PC-3 (cell line): ENCODE measurements around the gene CPEB3. TPM values are rescaled to one million over a fixed set of nuclear protein-coding genes. Genes with fewer than 3 reads are reported as not detected.

Experiments used
- ATAC-seq: fragments of 200-7000 bp; cut with Tn5 transposase; 2 replicates; pipeline ENCODE4 v1.9.1; 2020; ENCODE audit warnings: mild to moderate bottlenecking, moderate library complexity
- BruUV-seq: library from RNA; stranded (reverse); fragments of 400-500 nt; replicated peaks from 2 replicates; lab custom pipeline; 2021; lab: Mats Ljungman, UMichigan
- CTCF ChIA-PET: fragments of 300-600 bp; sonication (Branson Sonifier 250); formaldehyde crosslinking; loops from one replicate; lab custom pipeline; 2022; ENCODE audit warnings: antibody characterized with exemption; lab: Charles Lee
- POLR2A ChIA-PET: fragments of 300-600 bp; sonication (Branson Sonifier 250); formaldehyde crosslinking; loops from one replicate; lab custom pipeline; 2022; ENCODE audit warnings: antibody characterized with exemption; ENCODE audit not compliant: unreplicated experiment; lab: Charles Lee
- DNase-seq: peaks from one replicate; pipeline ENCODE4 v3.0.0-alpha.2; 2015
- H2AFZ ChIP-seq: fragments of 300-600 bp; sonication (generic); 2 replicates; pipeline ENCODE4 v1.6.0; 2016; ENCODE audit warnings: antibody characterized with exemption, low read length
- H3F3A ChIP-seq: fragments of 300-600 bp; sonication (generic); one replicate; pipeline ENCODE4 v1.6.0; 2017; ENCODE audit warnings: antibody characterized with exemption, low read length, control low read depth, mild to moderate bottlenecking; ENCODE audit not compliant: unreplicated experiment
- H3K27ac ChIP-seq: fragments of 300-600 bp; sonication (generic); 2 replicates; pipeline ENCODE4 v1.5.1; 2016; ENCODE audit warnings: mild to moderate bottlenecking, low read length
- H3K27me3 ChIP-seq: fragments of 300-600 bp; sonication (generic); 2 replicates; pipeline ENCODE4 v1.6.1; 2016; ENCODE audit warnings: low read length, mixed read lengths
- H3K36me3 ChIP-seq: fragments of 300-600 bp; sonication (generic); 2 replicates; pipeline ENCODE4 v1.6.1; 2016; ENCODE audit warnings: low read depth, mixed run types, low read length, mixed read lengths
- H3K4me1 ChIP-seq: fragments of 300-600 bp; sonication (generic); 2 replicates; pipeline ENCODE4 v1.5.1; 2016; ENCODE audit warnings: low read length; ENCODE audit not compliant: insufficient read depth
- H3K4me2 ChIP-seq: fragments of 300-600 bp; sonication (generic); 2 replicates; pipeline ENCODE4 v1.6.0; 2016; ENCODE audit warnings: low read length
- H3K4me3 ChIP-seq: fragments of 300-600 bp; sonication (generic); 2 replicates; pipeline ENCODE4 v1.5.1; 2016; ENCODE audit warnings: mild to moderate bottlenecking, low read length, mixed read lengths
- H3K79me2 ChIP-seq: fragments of 300-600 bp; sonication (generic); 2 replicates; pipeline ENCODE4 v1.6.1; 2017; ENCODE audit warnings: low read length, mixed read lengths
- H3K9ac ChIP-seq: fragments of 300-600 bp; sonication (generic); 2 replicates; pipeline ENCODE4 v1.6.0; 2016; ENCODE audit warnings: mild to moderate bottlenecking, low read length
- H3K9me2 ChIP-seq: fragments of 300-600 bp; sonication (generic); replicated peaks from 2 replicates; pipeline ENCODE4 v1.6.1; 2016; ENCODE audit warnings: mixed run types, low read length, mixed read lengths
- H3K9me3 ChIP-seq: fragments of 300-600 bp; sonication (generic); 2 replicates; pipeline ENCODE4 v1.6.1; 2016; ENCODE audit warnings: low read length, mixed read lengths
- H4K20me1 ChIP-seq: fragments of 300-600 bp; sonication (generic); 2 replicates; pipeline ENCODE4 v1.6.1; 2016; ENCODE audit warnings: low read length, mixed read lengths
- CTCF ChIP-seq: fragments of 300-600 bp; sonication (generic); conservative IDR thresholded peaks from 2 replicates; pipeline ENCODE4 v1.5.1; 2017; ENCODE audit warnings: antibody characterized with exemption, low read depth, mild to moderate bottlenecking, low read length
- EZH2 ChIP-seq: fragments of 300-600 bp; sonication (generic); IDR thresholded peaks from one replicate; pipeline ENCODE4 v1.6.1; 2017; ENCODE audit warnings: antibody characterized with exemption, mild to moderate bottlenecking, low read length; ENCODE audit not compliant: unreplicated experiment
- EZH2phosphoT487 ChIP-seq: fragments of 300-600 bp; sonication (generic); IDR thresholded peaks from 2 replicates; pipeline ENCODE4 v1.6.1; 2018; ENCODE audit warnings: mild to moderate bottlenecking, antibody characterized with exemption, low read length, borderline replicate concordance
- intact Hi-C: fragments of 100-400 bp; cut with micrococcal nuclease; formaldehyde crosslinking; loops from 2 replicates; pipeline ENCODE4 v1.9.0; 2023
- total RNA-seq: library from RNA; depleted of rRNA; stranded (reverse); fragments of >200 nt; gene quantifications from 2 replicates; pipeline ENCODE4 v1.2.3, GENCODE V29; 2014

Gene CPEB3
- total RNA-seq, 1 experiment from 2014 or later, result 0.80 TPM

- peak overlapping the region; percentile 87 for H3K4me2 ChIP-seq
- peak overlapping the region; percentile 94; the same call in 1 of the 2 replicates for H3K9ac ChIP-seq
- ChIA-PET CTCF (interaction anchor here (0.5 to 3.5 kb wide), 3 partner anchors 53 to 204 kb away, joined by 3 to 20 read pairs (median 3); no protein-coding TSS in a partner anchor), POLR2A (interaction anchor here (0.7 kb wide), 1 partner anchor 223 kb away, joined by 3 read pairs; no protein-coding TSS in a partner anchor)
- no peaks in the 10 kb centered on the region for H3K9me3 ChIP-seq
- BruUV-seq, result TSS peak; percentile 41
- TF ChIP-seq EZH2 (no peak), CTCF (peak; percentile 65), EZH2phosphoT487 (no peak)
- H3K4me1 ChIP-seq, result 0 out of 2 replicates have a peak, but pooled peaks cover 6% of the 10 kb centered on the region
- ATAC-seq, result 0 out of 2 replicates have a peak, but pooled peaks have one; percentile 4
- peak overlapping the region; percentile 58 for H3K27ac ChIP-seq
- peak; percentile 64 for DNase-seq
- peak overlapping the region; percentile 85 for H3K4me3 ChIP-seq
- no peaks in the 10 kb centered on the region for H3K9me2 ChIP-seq
- H2AFZ ChIP-seq, result no peak overlapping the region
- no peaks in the 10 kb centered on the region for H3F3A ChIP-seq
- H3K27me3 ChIP-seq, result no peaks in the 10 kb centered on the region
- H3K79me2 ChIP-seq, result peaks cover 58% of the 10 kb centered on the region
- intact Hi-C loops, result loop anchor here (1.0 to 5.0 kb wide), 6 partner anchors 50 to 300 kb away; partner anchors contain the start of gene KIF11
- H3K36me3 ChIP-seq, result peaks cover 8% of the 10 kb centered on the region; the same call in 1 of the 2 replicates
- peaks cover 5% of the 10 kb centered on the region for H4K20me1 ChIP-seq
Observed at GRCh38 chr10:92291921-92292845, 1.3 kb upstream of the CPEB3 start.

GRCh38 chr10:92291616-92291865, 663 bp upstream of the CPEB3 start:
- peaks cover 51% of the 10 kb centered on the region for H3K79me2 ChIP-seq
- H3K4me3 ChIP-seq, result peak overlapping the region; percentile 85
- ChIA-PET CTCF (interaction anchor here (0.5 to 3.5 kb wide), 6 partner anchors 48 to 204 kb away, joined by 3 to 20 read pairs (median 6); no protein-coding TSS in a partner anchor), POLR2A (interaction anchor here (0.6 to 1.2 kb wide), 3 partner anchors 53 to 80 kb away, joined by 3 to 12 read pairs (median 7); no protein-coding TSS in a partner anchor)
- intact Hi-C loops, result loop anchor here (1.0 to 5.0 kb wide), 6 partner anchors 51 to 301 kb away; partner anchors contain the start of gene KIF11
- TF ChIP-seq EZH2phosphoT487, result no peak
- TF ChIP-seq EZH2, result no peak
- no peak for TF ChIP-seq CTCF
- H3K9me3 ChIP-seq, result no peaks in the 10 kb centered on the region
- peaks cover 5% of the 10 kb centered on the region for H4K20me1 ChIP-seq
- peaks cover 8% of the 10 kb centered on the region; the same call in 1 of the 2 replicates for H3K36me3 ChIP-seq
- 0 out of 2 replicates have a peak, but pooled peaks cover 6% of the 10 kb centered on the region for H3K4me1 ChIP-seq
- peak overlapping the region; percentile 57 for H3K27ac ChIP-seq
- peak overlapping the region; percentile 87 for H3K4me2 ChIP-seq
- DNase-seq (no peak), ATAC-seq (no peak)
- peak overlapping the region; percentile 94 for H3K9ac ChIP-seq
- H3F3A ChIP-seq, result no peaks in the 10 kb centered on the region
- BruUV-seq, result no TSS peak
- H3K27me3 ChIP-seq, result no peaks in the 10 kb centered on the region
- no peaks in the 10 kb centered on the region for H3K9me2 ChIP-seq
- peak overlapping the region; percentile 80 for H2AFZ ChIP-seq
